NCI-H187 (cell line): Measurements from ENCODE around the gene NWD2.
"Not testable (repeated sequence)": the region's sequence is repeated elsewhere in the genome, so short reads cannot be mapped to it uniquely, and the experiment has no call there.

Experiments used
- DNase-seq, 2 experiments: peaks; one replicate each; lab custom pipeline; 2025; lab: John Stamatoyannopoulos, UW

The NWD2 gene

DNA sequence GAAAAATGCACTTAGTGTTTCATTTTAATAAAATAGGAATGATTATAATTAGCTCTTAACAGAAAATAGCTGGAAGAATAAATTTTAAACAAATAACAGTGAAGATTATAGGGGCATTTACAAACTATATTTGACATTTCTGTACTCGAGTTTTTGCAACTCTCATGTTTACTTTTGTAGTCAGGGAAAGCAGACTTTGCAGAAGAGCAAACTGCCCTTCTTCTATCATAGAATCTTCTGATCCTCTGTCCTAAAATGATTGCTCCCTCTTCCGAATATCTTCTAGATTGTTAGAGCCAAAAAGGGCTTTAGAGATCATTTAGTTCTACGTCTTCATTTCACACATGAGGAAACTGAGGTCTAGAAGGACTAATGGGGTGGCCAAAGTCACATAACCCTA lies 222.7 kb downstream of the NWD2 start:
- DNase-seq, result no peak

DNA sequence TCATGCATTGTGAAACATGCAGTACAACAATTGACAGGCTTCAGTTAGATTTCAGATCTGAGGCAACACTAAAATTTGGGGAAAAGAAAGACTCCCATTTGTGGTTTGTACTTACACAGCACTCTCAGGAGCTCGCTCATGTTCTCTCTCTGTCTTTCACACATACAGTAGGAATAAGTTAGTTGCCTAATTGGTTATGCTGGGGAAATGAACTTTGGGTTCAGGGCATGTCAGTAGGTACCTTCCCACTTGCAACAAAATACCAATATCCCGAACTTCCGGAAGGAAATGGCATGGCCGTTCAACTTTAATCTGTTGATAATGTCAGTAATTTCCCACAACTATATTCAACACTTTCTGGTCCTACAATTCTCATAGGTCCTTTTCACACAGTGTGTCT lies 223.3 kb downstream of the NWD2 start:
- no peak for DNase-seq

DNA sequence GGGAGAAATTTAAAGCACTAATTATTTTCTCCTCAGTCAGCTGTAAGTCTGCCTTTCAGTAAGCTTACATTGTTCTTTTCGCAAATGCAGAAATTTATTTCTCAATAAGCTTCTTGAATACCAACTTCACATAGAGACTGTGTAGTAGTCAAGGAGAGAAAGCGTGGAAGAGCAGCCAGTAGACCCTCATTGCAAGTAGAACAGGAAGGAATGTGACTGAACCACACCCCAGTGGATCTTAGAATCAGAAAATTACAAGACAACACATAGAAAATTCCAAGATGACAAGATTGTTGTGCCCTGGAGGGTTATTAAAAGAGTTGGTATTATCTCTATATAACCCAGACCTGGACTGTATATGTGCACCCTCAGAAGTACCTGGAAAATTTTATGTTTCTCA lies 224.7 kb downstream of the NWD2 start:
- no peak for DNase-seq

DNA sequence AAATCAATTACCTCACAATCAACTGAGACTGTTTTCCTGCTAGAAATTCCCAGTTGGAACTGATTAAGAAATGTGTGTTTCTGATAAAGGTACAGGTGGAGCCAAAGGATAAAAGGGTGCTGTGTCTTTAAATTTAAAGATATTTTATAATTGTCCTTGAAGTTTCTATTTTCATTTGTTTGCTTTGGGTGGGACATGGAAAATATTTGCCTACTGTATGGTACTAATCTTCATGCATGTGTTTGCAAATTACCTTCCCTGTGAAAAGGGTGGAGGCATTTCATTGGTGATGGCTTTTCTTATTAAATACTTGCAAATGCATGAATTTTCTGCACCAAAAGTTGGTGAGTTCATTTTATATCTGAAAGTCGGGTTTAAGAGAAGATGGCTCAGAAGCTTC lies 225.7 kb downstream of the NWD2 start:
- no peak for DNase-seq

DNA sequence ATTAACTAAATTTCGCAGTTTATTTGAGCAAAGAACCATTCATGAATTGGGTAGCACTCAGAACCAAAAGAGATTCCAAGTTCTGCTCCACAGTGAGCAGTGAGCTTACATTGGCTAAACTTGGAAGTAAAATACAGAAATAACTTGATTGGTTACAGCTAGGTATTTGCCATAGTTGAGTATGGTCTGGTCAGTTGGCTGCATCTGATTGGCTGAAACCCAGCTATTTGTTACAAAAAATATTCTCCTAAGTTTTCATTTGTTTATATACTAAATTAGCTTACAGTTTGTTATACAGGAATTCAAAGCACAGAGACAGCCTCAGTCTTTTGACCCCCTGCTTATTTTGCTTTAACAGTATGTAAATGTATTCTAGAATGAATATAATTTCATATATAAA lies 226.6 kb downstream of the NWD2 start:
- no peak for DNase-seq

DNA sequence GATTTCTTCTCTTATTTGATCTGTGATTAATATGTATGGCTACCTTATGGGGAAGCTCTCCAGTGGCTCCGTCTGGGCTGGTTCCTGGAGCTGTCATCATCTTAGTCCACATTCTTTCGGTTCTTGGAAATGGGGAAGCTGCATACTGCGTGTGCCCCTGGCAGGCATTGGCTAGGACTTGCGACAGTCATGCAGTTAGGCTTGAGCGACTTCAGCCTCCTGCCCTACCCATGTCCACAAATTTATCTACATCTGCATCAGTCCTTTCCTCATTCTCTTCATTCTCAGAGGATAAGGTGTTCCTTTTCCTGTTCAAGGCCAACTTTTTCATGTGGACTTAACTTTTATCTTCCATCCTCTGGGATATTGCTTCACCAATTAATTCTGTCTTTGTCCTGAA lies 227.4 kb downstream of the NWD2 start:
- DNase-seq, result no peak

DNA sequence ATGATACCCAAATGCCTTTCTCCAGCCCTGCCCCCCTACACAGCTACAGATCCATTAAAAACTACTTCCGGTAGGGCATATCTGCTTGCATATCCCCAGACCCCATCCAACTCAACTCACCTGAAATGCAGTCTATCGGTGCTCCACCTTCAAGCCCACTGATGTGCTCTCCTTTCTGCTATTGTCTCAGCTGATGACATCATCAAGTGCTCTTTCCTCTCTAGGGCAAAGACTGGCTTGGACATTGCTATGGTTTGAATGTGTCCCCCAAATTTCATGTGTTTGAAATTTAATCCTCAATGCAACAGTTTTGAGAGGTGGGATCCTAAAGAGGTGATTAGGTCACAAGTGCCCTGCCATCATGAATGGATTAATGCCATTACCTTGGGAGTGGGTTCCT lies 229.3 kb downstream of the NWD2 start:
- DNase-seq, result no peak

DNA sequence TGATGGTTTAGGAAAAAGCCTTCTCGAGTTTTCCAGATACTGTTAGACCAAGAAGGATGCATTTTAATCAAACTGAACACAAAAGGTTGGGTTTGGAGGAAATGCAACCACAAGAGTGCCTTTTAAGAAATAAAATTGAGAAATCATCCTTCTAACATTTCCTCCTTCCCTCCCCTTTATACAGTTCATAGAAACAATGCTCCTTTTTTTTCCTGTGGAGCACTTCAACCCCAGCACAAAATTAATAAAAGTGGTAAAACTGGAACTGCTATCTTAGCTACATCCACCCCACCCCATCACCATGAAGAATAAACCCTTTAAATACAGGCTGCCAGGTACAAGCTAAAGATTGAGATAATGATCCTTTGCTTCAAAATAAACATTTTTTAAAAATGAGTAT lies 230.5 kb downstream of the NWD2 start:
- DNase-seq, result no peak

DNA sequence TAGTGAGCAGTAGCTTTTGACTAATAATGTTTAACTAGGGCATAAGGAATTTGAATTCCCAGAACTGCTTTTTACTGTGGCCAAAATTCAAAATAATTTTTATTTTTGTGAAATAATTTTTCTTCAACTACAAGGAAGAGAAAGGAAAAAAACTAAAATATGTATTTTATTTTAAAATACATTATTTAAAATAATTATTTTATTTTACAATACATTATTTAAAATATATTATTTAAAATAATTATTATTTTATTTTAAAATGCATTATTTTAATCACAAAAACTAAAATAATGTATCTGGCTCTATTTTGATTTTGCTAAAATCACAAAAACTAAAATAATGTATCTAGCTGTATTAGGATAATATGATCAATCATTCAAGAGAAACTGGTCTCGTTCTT lies 231.2 kb downstream of the NWD2 start:
- DNase-seq, result no peak

DNA sequence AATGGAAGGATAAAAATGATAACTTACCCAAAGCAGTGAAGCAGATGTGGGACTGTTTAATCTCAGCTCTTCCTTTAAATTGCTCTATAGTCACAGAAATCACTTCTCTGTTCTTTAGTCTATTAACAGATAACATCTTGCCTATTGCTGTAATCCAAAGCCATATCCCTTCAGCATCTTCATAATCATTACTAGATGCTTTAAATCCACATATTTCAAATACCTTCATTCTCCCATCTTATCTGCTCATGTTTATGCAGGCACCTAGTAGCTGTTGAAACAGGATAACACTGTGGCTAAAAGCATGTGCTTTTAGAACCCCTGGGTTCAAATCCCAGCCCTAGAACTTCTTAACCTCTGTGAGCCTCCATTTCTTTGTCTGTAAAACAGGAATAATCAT lies 231.7 kb downstream of the NWD2 start:
- DNase-seq, result no peak

DNA sequence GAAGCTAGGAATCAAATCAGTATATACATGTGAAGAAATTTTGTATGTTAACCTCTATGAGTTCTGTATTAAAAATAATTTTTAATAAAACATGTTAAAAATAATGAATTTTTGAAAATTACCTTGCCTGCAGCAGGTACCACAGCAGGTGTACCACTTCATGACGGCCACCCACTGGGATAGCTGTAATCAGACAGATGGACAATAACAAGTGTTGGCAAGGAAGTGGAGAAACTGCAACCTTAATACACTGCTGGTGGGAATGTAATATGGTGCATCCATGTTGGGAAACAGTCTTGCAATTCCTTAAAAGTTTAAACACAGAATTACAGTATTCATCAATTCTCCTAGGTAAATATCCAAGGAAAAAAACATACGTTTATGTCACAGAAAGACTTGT lies 232.1 kb downstream of the NWD2 start:
- no peak for DNase-seq

DNA sequence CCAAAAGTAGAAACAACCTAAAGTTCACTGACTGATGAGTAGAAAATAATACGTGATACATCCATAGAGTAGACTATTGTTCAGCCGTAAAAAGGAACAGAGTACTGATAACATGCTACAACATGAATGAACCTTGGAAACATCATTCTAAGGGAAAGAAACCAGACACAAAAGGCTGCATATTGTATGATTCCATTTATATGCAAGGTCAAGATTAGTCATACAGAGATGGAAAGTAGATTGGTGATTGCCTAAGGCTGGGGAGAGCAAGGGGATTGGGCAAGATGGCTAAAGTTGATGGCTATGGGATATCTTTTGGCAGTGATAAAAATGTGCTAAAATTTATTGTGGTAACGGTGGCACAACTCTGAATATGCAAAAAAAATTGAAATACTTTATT lies 232.6 kb downstream of the NWD2 start:
- DNase-seq, result no peak

DNA sequence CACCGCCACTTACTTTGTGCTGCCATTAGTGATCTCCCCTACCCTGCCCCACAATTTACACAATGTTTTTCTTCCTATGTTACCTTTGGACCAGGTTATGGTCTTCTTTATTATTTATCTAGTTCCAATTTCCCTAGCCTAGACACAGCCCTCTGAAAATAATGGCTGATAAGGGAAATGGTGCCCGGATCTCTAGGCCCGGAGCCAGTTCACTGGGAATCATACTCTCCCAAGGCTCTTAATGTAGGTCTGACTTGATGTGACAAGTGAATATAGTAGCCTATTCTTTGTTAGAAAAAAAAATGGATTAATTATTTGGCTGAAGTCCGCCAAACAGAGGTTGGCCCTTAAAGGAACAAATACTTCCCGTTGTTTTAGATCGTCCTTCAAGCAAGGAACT lies 233.6 kb downstream of the NWD2 start:
- no peak for DNase-seq

DNA sequence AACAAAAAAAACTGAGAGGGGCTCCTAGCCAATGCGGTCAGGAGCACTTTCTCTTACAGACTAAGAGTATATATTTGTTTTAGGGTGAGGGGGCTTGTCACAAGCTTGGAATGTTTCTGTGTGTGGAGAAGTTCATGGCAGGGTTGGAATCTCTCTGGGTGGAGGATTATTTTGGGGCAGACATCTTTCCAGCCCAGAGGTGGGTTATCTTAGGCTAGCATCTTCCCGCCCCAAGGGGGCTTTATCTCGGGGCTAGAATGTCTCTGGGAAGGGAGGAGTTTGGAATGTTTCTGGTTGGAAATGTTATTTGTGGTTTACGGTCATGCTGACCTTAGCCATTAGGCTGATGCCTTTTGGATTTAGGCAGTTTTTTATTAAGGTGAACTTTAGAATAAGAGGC lies 236.0 kb downstream of the NWD2 start:
- DNase-seq, result no peak

DNA sequence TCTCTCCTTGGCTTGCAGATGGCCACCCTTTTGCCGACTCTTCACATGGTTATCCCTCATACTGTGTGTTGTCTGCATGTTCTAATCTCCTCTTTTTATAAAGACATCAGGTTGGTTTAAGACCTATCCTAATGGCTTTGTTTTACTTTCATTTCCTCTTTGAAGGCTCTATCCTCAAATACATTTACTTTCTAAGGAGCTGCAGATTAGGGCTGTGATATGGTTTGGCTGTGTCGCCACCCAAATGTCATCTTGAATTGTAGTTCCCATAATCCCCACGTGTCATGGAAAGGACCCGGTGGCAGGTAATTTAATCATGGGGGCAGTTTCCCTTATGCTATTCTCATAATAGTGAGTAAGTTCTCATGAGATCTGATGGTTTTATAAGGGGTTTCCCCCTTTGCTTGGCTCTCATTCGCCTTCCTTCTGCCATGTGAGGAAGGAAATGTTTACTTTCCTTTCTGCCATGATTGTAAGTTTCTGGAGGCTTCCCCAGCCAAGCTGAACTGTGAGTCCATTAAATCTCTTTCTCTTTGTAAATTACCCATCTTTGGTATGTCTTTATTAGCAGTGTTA lies 237.1 kb downstream of the NWD2 start:
- DNase-seq, result no peak

DNA sequence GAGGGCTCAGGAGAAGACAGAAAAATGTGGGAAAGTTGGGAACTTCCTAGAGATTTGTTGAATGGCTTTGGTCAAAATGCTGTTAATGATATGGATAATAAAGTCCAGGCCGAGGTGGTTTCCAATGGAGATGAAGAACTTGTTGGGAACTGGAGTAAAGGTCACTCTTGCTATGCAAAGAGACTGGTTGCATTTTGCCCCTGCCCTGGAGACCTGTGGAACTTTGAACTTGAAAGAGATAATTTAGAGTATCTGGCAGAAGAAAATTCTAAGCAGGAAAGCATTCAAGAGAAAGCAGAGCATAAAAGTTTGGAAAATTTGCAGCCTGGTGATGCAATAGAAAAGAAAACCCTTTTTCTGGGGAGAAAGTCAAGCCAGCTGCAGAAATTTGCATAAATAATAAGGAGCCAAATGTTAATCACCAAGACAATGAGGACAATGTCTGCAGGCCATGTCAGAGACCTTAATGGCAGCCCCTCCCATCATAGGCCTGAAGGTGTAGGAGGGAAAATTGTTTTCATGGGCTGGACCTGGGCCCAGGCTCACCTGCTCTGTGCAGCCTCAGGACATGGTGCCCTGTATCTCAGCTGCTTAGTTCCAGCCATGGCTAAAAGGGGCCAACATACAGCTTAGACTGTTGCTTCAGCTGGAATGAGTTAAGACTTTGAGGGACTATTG lies 237.8 kb downstream of the NWD2 start:
- DNase-seq, result no peak

DNA sequence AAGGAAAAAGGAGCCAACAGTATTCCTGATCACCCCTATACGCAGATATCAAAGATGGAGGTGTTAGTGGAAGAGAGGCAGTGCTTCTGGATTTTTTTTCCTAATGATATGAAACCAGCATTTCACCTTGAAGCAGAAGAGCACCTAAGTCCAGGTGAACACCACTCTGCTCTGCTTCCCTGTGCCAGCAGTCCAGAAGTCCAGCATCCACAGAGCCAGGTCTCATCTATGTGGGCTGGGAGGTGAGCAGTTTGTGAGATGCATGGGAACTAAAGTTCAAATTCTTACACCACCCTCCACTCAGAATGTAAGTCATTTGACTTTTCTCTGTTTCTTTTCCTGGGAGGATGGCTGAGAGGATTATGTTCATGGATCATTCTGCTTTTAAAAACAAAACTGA lies 239.1 kb downstream of the NWD2 start:
- no peak for DNase-seq

DNA sequence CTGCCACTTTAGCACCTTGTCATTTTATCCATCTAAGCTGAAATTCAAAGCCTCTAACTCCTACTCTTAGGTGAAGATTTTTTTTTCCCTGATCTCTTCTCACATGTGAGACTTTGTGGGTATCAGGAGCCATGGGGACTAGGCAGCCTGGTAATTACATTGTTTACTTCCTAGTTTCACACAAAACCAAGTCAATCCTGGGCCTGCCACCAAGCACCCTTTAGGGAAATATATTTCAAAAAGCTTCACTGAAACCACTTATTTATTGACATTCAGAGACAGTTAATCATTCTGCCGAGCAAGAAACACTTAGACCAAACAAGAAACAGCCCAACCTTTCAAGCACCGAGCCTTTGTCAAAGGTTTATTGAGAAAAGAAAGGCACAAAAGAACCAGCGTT lies 241.6 kb downstream of the NWD2 start:
- no peak for DNase-seq

DNA sequence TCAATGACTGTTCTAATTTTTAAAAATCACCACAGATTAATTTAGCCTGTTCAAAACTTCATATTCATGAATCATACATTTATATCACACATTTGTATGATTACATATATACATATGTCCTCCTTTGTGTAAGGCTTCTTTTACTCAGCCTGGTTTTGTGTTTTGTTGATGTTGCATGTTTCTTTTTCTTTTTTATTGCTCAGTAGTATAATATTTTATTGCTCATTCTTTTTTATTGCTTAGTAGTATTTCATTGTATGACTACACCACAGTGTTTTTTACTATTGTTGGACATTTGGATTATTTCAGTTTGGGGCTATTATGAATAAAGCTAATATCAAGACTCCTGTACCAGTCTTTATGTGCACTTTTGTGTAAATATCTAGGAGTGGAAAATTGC lies 243.1 kb downstream of the NWD2 start:
- DNase-seq, result no peak

DNA sequence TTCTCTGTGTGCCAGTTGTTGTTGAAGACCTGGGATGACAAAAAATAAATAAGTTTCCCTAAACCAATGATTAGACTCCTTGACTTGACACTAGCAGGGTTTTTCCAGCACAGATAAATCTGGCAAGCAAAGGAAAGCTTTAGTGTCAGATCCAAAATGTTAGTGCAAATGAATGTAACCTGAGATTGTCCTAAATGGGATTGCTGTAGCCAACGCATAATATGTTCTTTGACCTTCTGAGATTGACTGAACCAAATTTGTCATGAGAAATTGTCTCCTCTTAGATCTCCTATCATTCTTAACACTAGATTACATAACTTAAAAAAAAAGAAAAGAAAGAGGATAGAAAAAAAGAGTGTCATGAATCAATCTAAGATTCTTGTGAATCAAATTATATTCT lies 245.2 kb downstream of the NWD2 start:
- no peak for DNase-seq

DNA sequence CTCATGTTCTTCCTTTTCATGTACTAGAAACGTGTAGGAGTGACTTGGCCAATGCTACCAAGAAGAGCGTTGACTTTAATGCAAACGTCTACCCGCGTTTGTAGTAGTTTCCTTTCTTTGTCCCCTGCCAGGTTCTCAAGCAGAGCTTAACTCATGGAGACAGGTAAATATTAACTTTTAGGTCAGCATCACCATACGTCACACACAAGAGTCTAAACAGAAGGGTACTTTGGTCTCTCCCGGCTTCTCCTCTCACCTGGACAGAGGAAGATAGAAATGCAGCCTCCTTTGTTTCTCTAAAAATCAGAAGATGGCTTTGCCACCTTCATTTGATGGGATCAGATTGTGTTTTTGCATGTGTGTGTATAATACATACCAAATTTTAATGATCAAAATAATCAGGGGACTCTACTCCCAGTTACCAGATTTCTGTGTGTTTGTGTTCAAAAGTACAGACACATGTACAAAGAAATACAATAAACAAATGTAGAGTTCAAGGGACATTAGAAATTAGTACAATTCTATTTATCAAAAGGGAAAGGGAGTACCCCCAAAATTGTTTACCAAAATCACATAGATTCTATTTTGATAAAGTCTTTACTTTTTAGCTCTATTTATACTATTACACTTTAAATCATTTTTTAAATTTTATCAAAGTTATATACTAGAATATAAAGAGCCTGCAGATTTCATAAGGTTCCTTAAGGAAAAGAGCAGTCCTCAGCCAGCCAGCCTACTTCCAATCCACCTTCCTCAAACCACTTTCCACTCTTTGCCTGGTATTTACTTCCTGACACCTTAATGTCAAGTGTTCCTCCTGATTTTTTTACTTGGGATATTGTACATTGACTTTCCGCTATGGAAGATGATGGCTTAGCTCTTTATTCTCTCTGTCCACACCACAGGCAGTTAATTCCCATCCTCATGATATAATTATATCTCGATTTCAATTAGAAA lies 246.1 kb downstream of the NWD2 start:
- DNase-seq, result no peak

DNA sequence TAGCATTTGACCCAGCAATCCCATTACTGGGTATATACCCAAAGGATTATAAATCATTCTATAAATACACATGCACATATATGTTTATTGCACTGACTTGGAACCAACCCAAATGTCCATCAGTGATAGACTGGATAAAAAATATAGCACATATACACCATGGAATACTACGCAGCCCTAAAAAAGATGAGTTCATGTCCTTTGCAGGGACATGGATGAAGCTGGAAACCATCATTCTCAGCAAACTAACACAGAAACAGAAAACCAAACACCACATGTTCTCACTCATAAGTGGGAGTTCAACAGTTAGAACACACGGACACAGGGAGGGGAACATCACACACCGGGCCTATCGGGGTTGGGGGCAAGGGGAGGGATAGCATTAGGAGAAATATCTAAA lies 250.8 kb downstream of the NWD2 start:
- DNase-seq, result not testable (repeated sequence)
